Activated CD8-positive, alpha-beta T cell treated with anti-CD3 and anti-CD28 coated beads, Interleukin-2, amount 10 ng/mL, durations not matched to agents 7 days and 5 days (primary cell): ENCODE measurements around the gene TRIM5. TPM values are rescaled to one million over a fixed set of nuclear protein-coding genes. Genes with fewer than 3 reads are reported as not detected.
"Not testable (repeated sequence)": the region's sequence is repeated elsewhere in the genome, so short reads cannot be mapped to it uniquely, and the experiment has no call there.

Experiments used
- ATAC-seq: fragments of 150-1000 bp; cut with Tn5 transposase; one replicate; pipeline ENCODE4 v1.10.0; 2021; ENCODE audit warnings: moderate library complexity
- CTCF ChIA-PET: fragments of 350-600 bp; sonication (Branson Sonifier 250); formaldehyde crosslinking; loops from one replicate; lab custom pipeline; 2021; ENCODE audit warnings: antibody characterized with exemption; lab: Charles Lee
- POLR2A ChIA-PET: fragments of 350-600 bp; sonication (Branson Sonifier 250); formaldehyde crosslinking; loops from one replicate; lab custom pipeline; 2021; ENCODE audit warnings: antibody characterized with exemption; lab: Charles Lee
- DNase-seq: peaks from one replicate; pipeline ENCODE4 v3.0.0-alpha.2; 2020
- H3K27ac Mint-ChIP-seq: one replicate; pipeline ENCODE4 v1.8.0; 2021; ENCODE audit warnings: mild to moderate bottlenecking, mixed read lengths
- H3K27me3 Mint-ChIP-seq: one replicate; pipeline ENCODE4 v1.8.0; 2021; ENCODE audit warnings: low read depth, mixed read lengths
- H3K36me3 Mint-ChIP-seq: one replicate; pipeline ENCODE4 v1.8.0; 2021; ENCODE audit warnings: low read depth, mixed read lengths
- H3K4me1 Mint-ChIP-seq: one replicate; pipeline ENCODE4 v1.8.0; 2021; ENCODE audit warnings: low read depth, mixed read lengths
- H3K4me3 Mint-ChIP-seq: one replicate; pipeline ENCODE4 v1.8.0; 2021; ENCODE audit warnings: mild to moderate bottlenecking, mixed read lengths
- H3K9me3 Mint-ChIP-seq: one replicate; pipeline ENCODE4 v1.8.0; 2022; ENCODE audit warnings: mixed read lengths; ENCODE audit not compliant: insufficient read depth
- total RNA-seq, 2 experiments: library from RNA; stranded (reverse); gene quantifications; one replicate each; pipeline ENCODE4 v1.2.3, GENCODE V29; 2021

The TRIM5 gene
- total RNA-seq, 2 experiments from 2014 or later, result 28.1 to 33.4 TPM

DNA sequence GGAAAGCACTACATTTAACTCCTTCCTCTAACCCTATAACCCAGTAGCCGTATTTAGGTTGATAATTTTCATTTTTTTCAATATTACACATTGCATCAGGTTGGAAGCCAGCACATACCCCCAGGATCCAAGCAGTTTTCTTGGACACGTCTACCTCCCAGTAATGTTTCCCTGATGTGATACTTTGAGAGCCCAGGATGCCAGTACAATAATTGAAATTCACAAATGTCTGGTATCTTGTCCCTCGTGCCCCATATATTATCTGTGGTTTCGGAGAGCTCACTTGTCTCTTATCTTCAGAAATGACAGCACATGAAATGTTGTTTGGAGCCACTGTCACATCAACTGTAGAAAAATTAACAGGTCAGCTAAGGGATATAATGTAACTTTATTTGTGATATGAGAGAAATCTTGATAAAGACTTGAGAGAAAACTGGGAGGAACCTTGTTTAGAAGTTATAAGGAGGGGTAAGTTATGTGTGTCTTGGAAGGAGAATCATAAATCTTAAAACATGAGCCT is 19.8 kb downstream of the TRIM5 start:
- POLR2A ChIA-PET, result no interaction called here
- no peak overlapping the region for H3K27ac Mint-ChIP-seq
- no peaks in the 10 kb centered on the region for H3K9me3 Mint-ChIP-seq
- DNase-seq (no peak), ATAC-seq (no peak)
- CTCF ChIA-PET, result interaction anchor here (1.1 kb wide), 1 partner anchor 33 kb away, joined by 3 read pairs; no protein-coding TSS in a partner anchor
- no peaks in the 10 kb centered on the region for H3K27me3 Mint-ChIP-seq
- H3K4me1 Mint-ChIP-seq, result peaks cover 7% of the 10 kb centered on the region
- no peak overlapping the region for H3K4me3 Mint-ChIP-seq
- H3K36me3 Mint-ChIP-seq, result peaks cover 33% of the 10 kb centered on the region

DNA sequence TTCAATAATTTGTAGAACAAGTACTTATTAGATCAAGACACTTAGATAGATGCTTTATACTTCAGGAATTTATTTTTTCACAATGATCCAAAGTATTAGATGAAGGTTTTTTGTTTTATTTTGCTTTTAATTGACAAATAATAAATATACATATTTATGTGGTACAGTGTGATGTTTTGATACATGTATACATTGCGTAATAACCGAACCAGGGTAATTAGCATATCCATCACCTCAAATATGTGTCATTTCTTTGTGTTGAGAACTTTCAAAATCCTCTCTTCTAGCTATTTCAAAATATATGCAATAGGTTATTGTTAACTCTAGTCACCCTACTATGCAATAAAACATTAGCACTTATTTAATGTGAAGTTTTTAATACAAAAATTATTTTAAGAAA is 21.4 kb downstream of the TRIM5 start:
- ChIA-PET CTCF (no interaction called here), POLR2A (no interaction called here)
- Mint-ChIP-seq H3K27me3 (no peaks in the 10 kb centered on the region), H3K4me1 (peaks cover 12% of the 10 kb centered on the region), H3K4me3 (no peak overlapping the region), H3K27ac (no peak overlapping the region), H3K9me3 (no peaks in the 10 kb centered on the region), H3K36me3 (peaks cover 27% of the 10 kb centered on the region)
- ATAC-seq (no peak), DNase-seq (no peak)

DNA sequence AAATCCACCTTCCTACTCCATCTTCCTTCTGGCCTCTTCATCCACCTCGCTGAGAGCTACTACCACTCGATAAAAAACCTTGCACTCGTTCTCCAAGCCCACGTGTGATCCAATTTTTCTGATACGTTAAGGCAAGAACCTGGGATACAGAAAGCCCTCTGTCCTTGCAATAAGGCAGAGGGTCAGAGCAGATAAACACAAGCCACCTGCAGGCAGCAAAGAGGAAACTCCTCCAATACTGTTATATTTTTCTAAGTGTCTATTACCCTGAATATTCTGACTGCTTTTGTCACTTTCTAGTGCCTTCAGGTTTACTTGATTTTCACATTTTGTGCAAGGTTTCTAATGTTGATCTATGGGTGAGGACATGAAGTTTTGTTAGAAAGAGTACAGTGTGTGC is 26.6 kb downstream of the TRIM5 start:
- H3K36me3 Mint-ChIP-seq, result peaks cover 6% of the 10 kb centered on the region
- H3K27me3 Mint-ChIP-seq, result no peaks in the 10 kb centered on the region
- H3K9me3 Mint-ChIP-seq, result no peaks in the 10 kb centered on the region
- DNase-seq (no peak), ATAC-seq (no peak)
- ChIA-PET CTCF (no interaction called here), POLR2A (no interaction called here)
- no peak overlapping the region for H3K4me3 Mint-ChIP-seq
- H3K4me1 Mint-ChIP-seq, result peaks cover 12% of the 10 kb centered on the region
- H3K27ac Mint-ChIP-seq, result no peak overlapping the region

- CTCF ChIA-PET, ATAC-seq, DNase-seq, H3K27ac Mint-ChIP-seq, H3K9me3 Mint-ChIP-seq, POLR2A ChIA-PET, H3K27me3 Mint-ChIP-seq, H3K4me3 Mint-ChIP-seq, H3K36me3 Mint-ChIP-seq: not testable (repeated sequence)
- H3K4me1 Mint-ChIP-seq, result peaks cover 12% of the 10 kb centered on the region
Observed at GRCh38 chr11:5656956-5657355, 27.9 kb downstream of the TRIM5 start.

DNA sequence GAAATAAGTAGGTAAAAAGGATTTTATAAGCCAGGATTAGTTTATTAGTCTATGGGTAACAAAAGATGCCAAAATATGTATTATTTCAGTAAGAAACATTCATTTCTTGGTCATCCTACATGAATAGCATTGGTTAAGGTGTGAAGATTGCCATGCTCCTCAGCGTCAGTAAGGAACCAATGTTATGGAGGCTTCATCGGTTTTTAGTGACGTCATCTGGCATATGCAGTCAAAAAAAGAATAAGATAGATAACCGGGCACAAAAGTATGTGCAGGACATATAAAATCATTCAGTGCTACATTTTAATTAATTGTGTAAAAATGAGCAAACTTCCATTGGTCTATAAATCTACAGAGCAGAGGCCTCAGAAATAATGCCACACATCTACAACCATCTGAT is 29.4 kb downstream of the TRIM5 start:
- peaks cover 4% of the 10 kb centered on the region for H3K36me3 Mint-ChIP-seq
- ATAC-seq (no peak), DNase-seq (no peak)
- H3K9me3 Mint-ChIP-seq, result peaks cover 5% of the 10 kb centered on the region
- peaks cover 8% of the 10 kb centered on the region for H3K4me1 Mint-ChIP-seq
- POLR2A ChIA-PET, result no interaction called here
- CTCF ChIA-PET, result no interaction called here
- H3K4me3 Mint-ChIP-seq, result no peak overlapping the region
- no peaks in the 10 kb centered on the region for H3K27me3 Mint-ChIP-seq
- no peak overlapping the region for H3K27ac Mint-ChIP-seq

DNA sequence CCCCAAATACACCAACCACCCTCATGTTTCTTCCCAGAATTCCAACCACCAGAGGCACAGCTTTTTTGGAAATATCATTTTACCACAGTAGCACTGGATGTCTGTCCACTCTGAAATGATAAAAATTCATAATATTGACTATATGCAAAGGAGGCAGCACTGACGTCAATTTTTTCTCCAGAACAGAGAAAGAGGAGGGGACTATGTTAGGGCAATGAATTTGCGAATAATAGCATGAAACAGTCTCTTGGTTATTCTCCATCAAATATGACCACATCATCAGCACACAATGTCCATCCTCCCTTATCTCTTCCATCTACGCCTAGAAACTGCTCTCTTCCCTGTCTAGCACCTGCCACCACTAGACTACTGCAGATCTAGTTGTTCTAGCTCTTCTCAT is 38.7 kb downstream of the TRIM5 start:
- Mint-ChIP-seq H3K36me3 (peaks cover 28% of the 10 kb centered on the region), H3K4me1 (peaks cover 6% of the 10 kb centered on the region), H3K4me3 (no peak overlapping the region), H3K9me3 (no peaks in the 10 kb centered on the region), H3K27ac (no peak overlapping the region), H3K27me3 (no peaks in the 10 kb centered on the region)
- no peak for ATAC-seq
- DNase-seq, result no peak
- POLR2A ChIA-PET, result no interaction called here
- CTCF ChIA-PET, result no interaction called here

GRCh38 chr11:5643585-5643984 is 41.3 kb downstream of the TRIM5 start:
- ATAC-seq, result no peak
- CTCF ChIA-PET, result no interaction called here
- H3K36me3 Mint-ChIP-seq, result peaks cover 42% of the 10 kb centered on the region

GRCh38 chr11:5639953-5640352 is 44.9 kb downstream of the TRIM5 start:
- POLR2A ChIA-PET, result no interaction called here
- H3K9me3 Mint-ChIP-seq, result no peaks in the 10 kb centered on the region

More at GRCh38 chr11:5643585-5643984, 41.3 kb downstream of the TRIM5 start:
- Mint-ChIP-seq H3K9me3 (no peaks in the 10 kb centered on the region), H3K4me3 (no peak overlapping the region), H3K27ac (no peak overlapping the region), H3K4me1 (peaks cover 6% of the 10 kb centered on the region), H3K27me3 (no peaks in the 10 kb centered on the region)
- no peak for DNase-seq
- POLR2A ChIA-PET, result no interaction called here

DNA sequence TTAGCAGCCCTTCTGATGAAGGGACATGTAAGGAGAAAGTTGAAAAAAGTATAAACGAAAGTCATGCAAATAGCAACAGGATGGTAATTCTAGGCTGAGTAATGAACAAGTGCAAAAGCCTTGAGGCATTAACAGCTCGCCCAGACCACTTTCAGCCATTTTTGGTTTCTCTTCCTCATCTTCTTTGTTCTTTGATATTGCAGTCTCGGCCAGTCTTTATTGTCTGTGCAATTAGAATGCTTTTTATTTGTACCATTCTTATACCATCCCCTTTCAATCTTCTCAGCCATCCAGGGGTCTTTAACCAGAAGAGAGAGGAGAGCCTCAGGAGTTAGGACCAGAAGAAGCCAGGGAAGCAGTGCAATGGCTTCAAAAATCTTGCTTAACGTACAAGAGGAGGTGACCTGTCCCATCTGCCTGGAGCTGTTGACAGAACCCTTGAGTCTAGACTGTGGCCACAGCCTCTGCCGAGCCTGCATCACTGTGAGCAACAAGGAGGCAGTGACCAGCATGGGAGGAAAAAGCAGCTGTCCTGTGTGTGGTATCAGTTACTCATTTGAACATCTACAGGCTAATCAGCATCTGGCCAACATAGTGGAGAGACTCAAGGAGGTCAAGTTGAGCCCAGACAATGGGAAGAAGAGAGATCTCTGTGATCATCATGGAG is 52.8 kb downstream of the TRIM5 start:
- ATAC-seq (no peak), DNase-seq (no peak)
- POLR2A ChIA-PET, result no interaction called here
- Mint-ChIP-seq H3K27ac (no peak overlapping the region), H3K27me3 (no peaks in the 10 kb centered on the region), H3K4me3 (no peak overlapping the region), H3K4me1 (peaks cover 36% of the 10 kb centered on the region), H3K9me3 (no peaks in the 10 kb centered on the region), H3K36me3 (peaks cover 45% of the 10 kb centered on the region)
- CTCF ChIA-PET, result interaction anchor here (1.1 kb wide), 1 partner anchor 33 kb away, joined by 3 read pairs; no protein-coding TSS in a partner anchor

More at GRCh38 chr11:5639953-5640352, 44.9 kb downstream of the TRIM5 start:
- Mint-ChIP-seq H3K4me3 (no peak overlapping the region), H3K4me1 (peaks cover 6% of the 10 kb centered on the region), H3K27ac (no peak overlapping the region), H3K27me3 (no peaks in the 10 kb centered on the region), H3K36me3 (peaks cover 67% of the 10 kb centered on the region)
- ATAC-seq (no peak), DNase-seq (no peak)
- CTCF ChIA-PET, result no interaction called here

- Mint-ChIP-seq H3K4me3 (no peak overlapping the region), H3K4me1 (peaks cover 42% of the 10 kb centered on the region), H3K27me3 (no peaks in the 10 kb centered on the region), H3K9me3 (no peaks in the 10 kb centered on the region), H3K27ac (no peak overlapping the region), H3K36me3 (peaks cover 42% of the 10 kb centered on the region)
- POLR2A ChIA-PET, result interaction anchor here (0.7 kb wide), 1 partner anchor 54 kb away, joined by 3 read pairs; no protein-coding TSS in a partner anchor
- CTCF ChIA-PET, result interaction anchor here (1.1 kb wide), 1 partner anchor 33 kb away, joined by 3 read pairs; no protein-coding TSS in a partner anchor
- DNase-seq (no peak), ATAC-seq (no peak)
Observed at GRCh38 chr11:5631417-5631816, 53.5 kb downstream of the TRIM5 start.

GRCh38 chr11:5626196-5626595 is 58.7 kb downstream of the TRIM5 start:
- Mint-ChIP-seq H3K4me3 (peak overlapping the region; percentile 86), H3K9me3 (no peaks in the 10 kb centered on the region), H3K36me3 (peaks cover 25% of the 10 kb centered on the region), H3K4me1 (peaks cover 56% of the 10 kb centered on the region), H3K27ac (peak overlapping the region; percentile 92), H3K27me3 (no peaks in the 10 kb centered on the region)
- CTCF ChIA-PET, result no interaction called here
- ATAC-seq (no peak), DNase-seq (no peak)
- POLR2A ChIA-PET, result interaction anchor here (2.9 kb wide), 1 partner anchor 64 kb away, joined by 24 read pairs; the partner anchor contains the start of gene TRIM22

- DNase-seq (no peak), ATAC-seq (peak; percentile 3)
- CTCF ChIA-PET, result interaction anchor here (1.3 to 1.7 kb wide), 3 partner anchors 11 to 87 kb away, joined by 3 to 9 read pairs (median 5); partner anchors contain the start of gene TRIM22
- H3K4me1 Mint-ChIP-seq, result peaks cover 53% of the 10 kb centered on the region
- POLR2A ChIA-PET, result interaction anchor here (1.1 to 2.1 kb wide), 3 partner anchors 27 to 65 kb away, joined by 4 to 36 read pairs (median 24); partner anchors contain the start of genes TRIM22 and TRIM5
- no peaks in the 10 kb centered on the region for H3K9me3 Mint-ChIP-seq
- H3K36me3 Mint-ChIP-seq, result peaks cover 27% of the 10 kb centered on the region
- no peaks in the 10 kb centered on the region for H3K27me3 Mint-ChIP-seq
- peak overlapping the region; percentile 92 for H3K27ac Mint-ChIP-seq
- H3K4me3 Mint-ChIP-seq, result peak overlapping the region; percentile 86
Observed at GRCh38 chr11:5625281-5625680, 59.6 kb downstream of the TRIM5 start.
